ENCODE data around the gene SNAI3.

The SNAI3 gene

DNA sequence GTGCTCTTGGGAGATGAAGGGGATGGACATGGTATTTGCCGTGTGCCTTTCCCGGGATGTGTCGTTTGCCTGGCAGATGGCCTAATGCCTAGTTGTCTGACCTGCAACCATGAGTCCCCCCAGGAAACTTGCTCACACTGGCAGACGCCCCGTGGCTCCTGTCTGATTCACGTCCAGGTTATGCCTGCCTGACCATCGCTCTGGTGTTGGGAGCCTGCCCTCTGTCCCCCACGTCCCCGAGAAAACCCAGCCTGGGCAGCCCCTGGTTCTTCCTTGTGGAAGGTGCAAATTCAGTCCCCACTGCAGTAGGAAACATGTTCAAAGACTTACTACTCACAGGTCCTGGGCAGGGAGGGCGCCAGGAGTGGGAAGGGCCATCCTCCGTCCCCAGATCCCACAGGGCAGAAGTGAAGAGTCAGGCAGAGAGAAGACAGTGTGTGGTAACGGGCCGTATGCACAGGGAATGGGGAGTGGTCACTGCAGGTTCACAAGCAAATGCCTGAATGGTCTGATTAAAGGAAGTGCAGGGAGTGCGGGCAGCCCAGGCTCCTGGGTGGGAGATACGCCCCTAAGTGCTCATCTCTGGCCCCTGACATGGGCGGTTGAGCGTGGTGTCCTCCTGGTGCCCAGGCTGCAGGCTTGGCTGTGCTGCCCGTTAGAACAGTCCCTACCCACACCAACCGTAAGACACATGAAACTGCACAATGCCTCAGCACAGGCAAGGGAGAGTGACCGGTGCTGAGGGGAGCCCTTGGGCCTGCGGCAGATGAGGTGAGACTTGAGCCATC, 4.2 kb upstream of the SNAI3 start:
- H3K4me3 ChIP-seq (ENCODE audit: low read depth, low read length): no peak overlapping the region
- TF ChIP-seq, protein P1, sequence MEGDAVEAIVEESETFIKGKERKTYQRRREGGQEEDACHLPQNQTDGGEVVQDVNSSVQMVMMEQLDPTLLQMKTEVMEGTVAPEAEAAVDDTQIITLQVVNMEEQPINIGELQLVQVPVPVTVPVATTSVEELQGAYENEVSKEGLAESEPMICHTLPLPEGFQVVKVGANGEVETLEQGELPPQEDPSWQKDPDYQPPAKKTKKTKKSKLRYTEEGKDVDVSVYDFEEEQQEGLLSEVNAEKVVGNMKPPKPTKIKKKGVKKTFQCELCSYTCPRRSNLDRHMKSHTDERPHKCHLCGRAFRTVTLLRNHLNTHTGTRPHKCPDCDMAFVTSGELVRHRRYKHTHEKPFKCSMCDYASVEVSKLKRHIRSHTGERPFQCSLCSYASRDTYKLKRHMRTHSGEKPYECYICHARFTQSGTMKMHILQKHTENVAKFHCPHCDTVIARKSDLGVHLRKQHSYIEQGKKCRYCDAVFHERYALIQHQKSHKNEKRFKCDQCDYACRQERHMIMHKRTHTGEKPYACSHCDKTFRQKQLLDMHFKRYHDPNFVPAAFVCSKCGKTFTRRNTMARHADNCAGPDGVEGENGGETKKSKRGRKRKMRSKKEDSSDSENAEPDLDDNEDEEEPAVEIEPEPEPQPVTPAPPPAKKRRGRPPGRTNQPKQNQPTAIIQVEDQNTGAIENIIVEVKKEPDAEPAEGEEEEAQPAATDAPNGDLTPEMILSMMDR (IDR thresholded peaks at IDR 0.05; ENCODE audit: control insufficient read depth, extremely low read depth, insufficient read depth): no peak
- DNase-seq (ENCODE audit: low read depth): no peak

DNA sequence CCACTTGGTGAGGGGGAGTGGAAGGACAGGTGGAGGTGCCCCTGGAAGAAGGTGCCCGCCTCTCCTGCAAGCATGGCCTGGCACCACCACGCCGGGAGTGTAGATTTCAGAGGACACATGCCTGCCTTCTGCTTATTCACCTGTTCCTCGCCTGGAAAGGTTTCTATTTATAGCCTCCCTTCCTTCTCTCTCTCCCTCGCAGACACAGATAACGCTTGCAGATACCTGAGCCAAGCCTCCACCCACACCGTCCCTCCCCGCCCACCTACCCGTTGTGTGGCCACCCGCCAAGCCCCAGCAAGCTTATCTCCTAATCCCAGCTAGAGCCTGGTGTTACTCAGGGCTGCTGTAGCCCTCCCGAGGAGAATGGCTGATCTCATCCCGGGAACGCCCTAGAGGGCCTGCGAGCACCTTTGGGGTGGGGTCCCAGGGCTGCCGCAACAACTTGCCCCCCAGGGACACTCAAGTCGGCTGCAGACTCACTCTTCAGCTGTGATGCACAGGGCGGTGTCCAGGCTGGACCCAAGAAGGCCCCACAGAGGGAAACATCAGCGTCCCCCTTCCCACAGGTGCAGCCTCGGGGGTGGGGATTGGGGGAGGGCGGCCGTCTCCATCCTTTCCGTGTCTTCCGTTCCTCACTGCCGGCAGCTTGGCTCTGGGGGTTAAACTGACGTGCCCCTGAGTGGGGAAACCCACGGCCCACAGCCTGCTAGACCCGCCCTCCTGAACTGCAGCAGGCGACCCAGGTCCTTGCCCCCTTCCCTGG, 1.9 kb upstream of the SNAI3 start:
- DNase-seq (ENCODE audit: low read depth): peak; percentile 58
- TF ChIP-seq, protein P1 (IDR thresholded peaks at IDR 0.05; ENCODE audit: control insufficient read depth, extremely low read depth, insufficient read depth): no peak
- H3K4me3 ChIP-seq (ENCODE audit: low read depth, low read length): no peak overlapping the region

DNA sequence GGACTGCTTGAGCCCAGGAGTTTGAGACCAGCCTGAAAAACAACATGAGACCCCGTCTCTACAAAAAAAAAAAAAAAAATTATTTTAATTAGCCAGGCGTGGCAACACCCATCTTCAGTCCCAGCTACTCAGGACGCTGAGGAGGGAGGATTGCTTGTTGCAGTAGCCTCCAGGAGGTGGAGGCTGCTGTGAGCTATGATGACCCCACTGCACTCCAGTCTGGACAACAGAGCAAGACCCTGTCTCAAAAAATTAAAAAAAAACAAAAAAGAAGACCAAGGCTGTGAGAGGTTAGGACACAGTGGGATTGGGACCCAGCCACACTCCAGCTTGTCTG, 1.3 kb upstream of the SNAI3 start:
- TF ChIP-seq, protein P1 (IDR thresholded peaks at IDR 0.05; ENCODE audit: control insufficient read depth, extremely low read depth, insufficient read depth): no peak
- no peak overlapping the region for H3K4me3 ChIP-seq (ENCODE audit: low read depth, low read length)
- DNase-seq (ENCODE audit: low read depth): no peak

DNA sequence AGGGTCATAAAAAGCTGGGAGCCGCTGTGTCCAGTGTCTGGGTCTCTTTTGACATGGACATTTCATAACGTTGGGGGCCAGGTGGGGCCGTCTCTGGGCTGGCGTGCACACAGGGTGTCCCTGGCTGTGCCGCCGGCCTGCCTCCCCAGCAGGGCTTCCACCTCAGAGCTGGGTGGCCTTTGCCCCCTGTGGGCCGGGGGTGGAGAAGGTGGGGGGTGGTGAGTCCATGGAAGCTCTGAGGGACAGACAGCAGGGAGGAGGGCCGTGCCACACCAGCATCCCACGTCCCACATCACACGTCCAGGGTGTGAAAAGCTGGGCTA, 908 bp upstream of the SNAI3 start:
- H3K4me3 ChIP-seq (ENCODE audit: low read depth, low read length): no peak overlapping the region
- DNase-seq (ENCODE audit: low read depth): no peak
- TF ChIP-seq, protein P1 (IDR thresholded peaks at IDR 0.05; ENCODE audit: control insufficient read depth, extremely low read depth, insufficient read depth): no peak

DNA sequence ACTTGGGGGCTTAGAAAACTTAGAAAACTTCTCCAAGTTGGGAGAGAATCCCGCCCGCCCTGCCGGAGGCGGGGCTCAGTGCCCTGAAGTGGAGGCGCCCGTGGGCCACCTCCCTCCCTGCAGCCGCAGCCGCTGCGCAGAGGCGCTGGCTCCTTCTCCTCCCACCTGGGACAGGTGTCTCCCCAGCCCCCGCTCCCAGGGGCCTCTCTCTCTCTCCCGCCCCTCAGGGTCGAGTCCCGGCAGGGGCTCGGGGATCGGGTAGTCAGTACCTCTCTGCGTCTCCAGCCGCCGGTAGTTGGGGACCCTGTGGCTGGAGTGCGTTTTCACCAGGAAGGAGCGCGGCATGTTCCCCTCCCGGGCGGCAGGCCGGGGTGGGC, 257 bp downstream of the SNAI3 start:
- TF ChIP-seq, protein P1 (IDR thresholded peaks at IDR 0.05; ENCODE audit: control insufficient read depth, extremely low read depth, insufficient read depth): no peak
- no peak for DNase-seq (ENCODE audit: low read depth)

DNA sequence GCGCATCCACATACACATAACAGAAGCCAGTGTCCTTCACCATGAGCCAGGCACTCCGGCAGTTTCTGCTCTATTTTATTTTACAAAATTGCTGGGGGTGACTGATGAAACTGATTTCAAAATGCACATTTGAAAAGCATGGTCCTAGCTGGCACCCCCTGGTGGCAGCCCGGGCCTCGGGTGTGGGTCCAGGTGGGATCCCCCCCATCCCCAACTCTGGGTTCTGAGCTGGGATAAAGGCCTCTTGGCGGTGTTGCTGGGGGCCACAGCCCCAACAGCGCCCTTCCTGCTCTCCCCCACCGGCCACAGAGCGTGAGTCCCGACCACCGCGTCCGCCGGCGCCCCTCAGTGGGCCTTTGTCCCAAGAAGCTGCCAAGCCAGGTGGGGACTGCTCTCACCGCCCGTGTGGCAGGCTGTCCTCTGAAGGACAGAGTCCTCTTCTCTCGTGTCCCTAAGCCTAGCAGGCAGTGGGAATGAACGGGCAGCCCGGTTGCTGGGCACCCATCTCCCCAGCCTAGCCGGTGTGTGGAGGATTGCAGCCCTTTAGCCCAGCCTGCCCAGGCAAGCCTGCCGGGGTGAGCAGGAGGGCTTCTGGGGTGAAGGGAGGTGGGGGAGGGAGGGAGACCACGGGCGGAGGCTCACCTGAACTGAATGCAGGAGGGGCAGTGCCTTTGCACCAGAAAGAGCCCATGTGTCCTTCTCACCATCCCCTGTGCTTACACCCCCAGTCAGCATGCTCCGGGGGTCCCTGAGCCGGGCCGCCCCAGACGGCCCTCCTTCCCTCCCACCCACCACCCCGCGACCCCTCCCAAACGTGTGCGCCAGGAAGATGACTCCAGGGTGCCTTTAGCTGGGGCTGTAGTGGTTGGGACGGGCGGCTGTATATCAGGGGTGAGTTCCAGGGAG, 898 bp downstream of the SNAI3 start:
- TF ChIP-seq, protein P1 (IDR thresholded peaks at IDR 0.05; ENCODE audit: control insufficient read depth, extremely low read depth, insufficient read depth): peak; percentile 31; the same call in 1 of the 2 replicates
- no peak for DNase-seq (ENCODE audit: low read depth)
- peak overlapping the region; percentile 62 for H3K4me3 ChIP-seq (ENCODE audit: low read depth, low read length)

More for the DNA sequence above, 257 bp downstream of the SNAI3 start:
- peak overlapping the region; percentile 62 for H3K4me3 ChIP-seq (ENCODE audit: low read depth, low read length)
